Measurements from ENCODE around the gene DPP10.

The DPP10 gene

GRCh38 chr2:115484983-115485382, 1042.5 kb downstream of the DPP10 start:
- no peak for DNase-seq

DNA sequence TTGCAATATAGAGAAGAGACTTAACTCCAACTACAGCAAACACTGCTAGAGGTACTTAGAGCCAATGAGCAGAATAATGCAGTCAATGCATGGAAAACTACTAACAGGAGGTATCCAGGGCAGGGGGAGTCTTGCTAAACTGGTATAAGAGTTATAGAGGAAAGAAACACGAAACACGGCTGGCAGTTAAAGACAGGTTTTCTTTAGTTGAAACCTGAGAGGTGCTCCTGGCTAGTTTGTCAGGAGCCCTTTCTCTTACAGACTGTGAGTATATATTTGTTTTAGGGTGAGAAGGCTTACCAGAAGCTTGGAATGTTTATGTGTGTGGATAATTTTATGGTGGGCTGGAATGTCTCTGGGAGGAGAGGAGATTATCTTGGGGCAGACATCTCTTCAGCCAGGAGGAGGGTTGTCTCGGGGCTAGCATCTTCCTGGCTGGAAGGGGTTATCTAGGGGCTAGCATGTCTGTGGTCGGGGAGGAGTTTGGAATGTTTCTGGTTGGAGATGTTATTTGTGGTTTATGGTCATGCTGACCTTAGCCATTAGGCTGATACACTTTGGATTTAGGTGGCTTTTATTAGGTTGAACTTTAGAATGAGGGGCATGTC, 1048.8 kb downstream of the DPP10 start:
- DNase-seq = no peak

DNA sequence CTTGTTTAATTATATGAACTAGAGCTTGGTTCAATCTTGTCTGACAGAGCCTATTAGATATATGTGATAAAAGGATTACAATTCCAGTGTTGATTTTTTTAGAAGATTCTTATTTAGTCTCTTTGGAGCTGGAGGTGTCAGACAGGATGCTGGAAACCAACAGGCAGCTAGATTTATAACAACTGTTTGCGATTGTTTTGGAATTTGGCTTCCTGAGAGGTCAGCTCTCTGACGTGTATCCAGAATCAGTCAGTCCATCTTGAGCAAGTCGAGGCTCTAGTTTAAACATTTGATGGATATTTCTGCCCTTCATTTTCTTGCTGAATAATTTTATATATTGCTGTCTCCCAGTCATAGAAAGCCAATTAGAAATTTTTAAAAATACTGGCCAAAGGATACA, 1062.9 kb downstream of the DPP10 start:
- no peak for DNase-seq

DNA sequence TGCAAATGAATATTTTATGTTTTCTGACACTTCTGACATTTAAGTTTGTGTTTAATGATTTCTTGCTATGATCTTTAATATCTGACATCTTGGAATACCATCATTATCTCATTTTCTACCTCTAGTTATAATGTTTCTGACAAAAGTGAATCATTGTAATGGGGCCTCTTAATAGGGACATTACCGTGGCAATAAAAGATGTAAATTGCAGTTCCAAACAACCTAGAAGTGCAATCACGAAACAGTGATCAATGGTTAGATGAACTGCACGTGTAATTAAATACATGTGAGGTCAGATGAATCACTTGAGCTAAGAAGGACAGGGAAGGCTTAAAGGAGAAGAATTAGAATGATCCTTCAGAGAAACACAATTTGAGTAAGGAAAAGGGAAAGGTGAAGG, 1078.3 kb downstream of the DPP10 start:
- DNase-seq = no peak

DNA sequence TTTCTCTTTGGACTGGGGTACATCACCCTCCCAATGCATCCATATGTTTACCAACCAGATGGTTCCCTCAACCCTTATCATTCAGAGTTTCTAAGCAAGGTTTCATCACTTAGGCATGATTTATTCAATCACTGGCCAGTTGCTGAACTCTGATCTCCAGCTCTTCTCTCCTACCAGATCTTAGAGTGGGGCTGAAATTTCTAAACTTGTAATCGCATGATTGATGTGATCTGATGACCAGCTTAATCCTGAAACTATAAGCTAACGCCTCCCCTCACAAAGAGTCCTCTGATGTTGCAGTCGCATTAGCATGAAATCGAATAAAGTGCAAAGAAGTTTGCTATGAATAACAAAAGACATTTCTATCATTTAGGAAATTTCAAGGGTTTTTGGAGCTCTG, 1082.0 kb downstream of the DPP10 start:
- no peak for DNase-seq

GRCh38 chr2:115529627-115530026, 1087.2 kb downstream of the DPP10 start:
- DNase-seq = no peak

DNA sequence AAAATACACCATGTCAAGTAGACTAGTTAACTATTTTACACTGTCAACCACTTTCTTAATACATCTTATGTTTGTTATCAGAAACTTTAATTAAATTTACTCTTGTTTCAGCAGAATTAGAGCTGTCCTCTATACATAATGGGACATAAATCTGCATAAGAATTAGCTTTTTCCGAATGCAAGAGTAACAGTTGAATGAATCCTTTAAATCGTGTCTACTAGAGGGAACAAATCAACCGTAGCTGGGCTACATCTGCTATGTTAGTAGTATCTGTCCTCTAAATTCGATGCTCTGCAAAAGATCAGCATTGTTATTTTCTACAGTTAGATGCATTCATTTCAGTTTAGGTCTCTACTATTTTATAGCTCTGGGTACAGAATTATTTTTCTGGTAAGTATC, 1090.6 kb downstream of the DPP10 start:
- no peak for DNase-seq

GRCh38 chr2:115541814-115542213, 1099.4 kb downstream of the DPP10 start:
- no peak for DNase-seq

DNA sequence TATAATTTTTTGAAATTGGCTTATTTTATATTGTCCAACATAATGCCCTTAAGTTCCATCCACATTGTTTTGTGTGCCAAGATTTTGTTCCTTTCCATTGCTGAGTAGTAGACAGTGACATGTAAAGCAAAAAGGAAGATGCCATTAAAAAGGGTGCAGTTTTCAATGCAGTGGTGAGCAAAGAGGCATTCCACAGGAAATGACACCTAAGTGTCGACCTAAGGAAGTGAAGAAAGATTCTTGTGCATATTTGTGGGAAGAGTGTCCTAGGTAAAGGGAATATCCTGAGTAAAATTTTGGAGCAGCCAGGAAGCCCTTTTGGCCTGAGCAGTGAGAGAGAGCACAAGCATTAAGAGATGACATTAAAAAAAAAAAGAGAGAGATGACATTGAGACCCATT, 1099.9 kb downstream of the DPP10 start:
- DNase-seq = no peak

DNA sequence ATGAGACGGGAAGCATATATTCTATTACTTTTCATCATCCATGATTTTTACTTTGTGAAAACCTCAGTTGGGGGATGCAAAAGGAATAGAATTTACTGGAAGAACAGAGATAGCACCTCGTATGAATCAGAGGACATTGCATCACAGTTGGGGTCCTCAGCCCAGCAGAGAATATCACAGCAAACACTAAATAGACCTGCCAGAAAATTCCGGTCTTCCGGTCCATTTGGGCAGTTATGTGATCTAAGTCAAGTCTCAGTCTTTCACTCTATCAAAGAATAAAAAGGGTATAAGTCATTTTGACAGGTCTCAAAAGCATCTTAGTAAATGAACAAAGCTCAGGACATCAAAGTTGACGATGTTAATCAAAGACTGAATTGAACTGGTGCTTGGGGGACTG, 1100.6 kb downstream of the DPP10 start:
- no peak for DNase-seq

DNA sequence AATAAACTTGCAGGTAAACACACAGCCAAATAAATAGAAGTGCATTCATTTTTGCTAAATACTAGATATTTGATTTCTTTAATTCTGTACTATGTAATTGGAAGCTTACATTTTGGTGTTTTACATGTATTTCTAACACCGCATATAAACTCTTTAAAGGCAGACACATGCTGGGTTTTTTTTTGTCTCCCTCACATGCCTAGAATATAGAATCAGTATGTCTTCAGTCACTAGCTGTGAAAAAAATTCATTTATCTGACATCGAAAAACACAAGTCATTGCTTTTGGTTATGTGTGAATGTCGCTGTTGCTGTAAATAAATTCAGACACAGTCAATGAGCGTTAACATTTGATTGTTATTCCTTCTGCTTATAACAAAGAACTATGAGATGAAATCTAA, 1101.0 kb downstream of the DPP10 start:
- no peak for DNase-seq

- no peak for DNase-seq
These were observed 1107.2 kb downstream of the DPP10 start for GRCh38 chr2:115549611-115550130.

DNA sequence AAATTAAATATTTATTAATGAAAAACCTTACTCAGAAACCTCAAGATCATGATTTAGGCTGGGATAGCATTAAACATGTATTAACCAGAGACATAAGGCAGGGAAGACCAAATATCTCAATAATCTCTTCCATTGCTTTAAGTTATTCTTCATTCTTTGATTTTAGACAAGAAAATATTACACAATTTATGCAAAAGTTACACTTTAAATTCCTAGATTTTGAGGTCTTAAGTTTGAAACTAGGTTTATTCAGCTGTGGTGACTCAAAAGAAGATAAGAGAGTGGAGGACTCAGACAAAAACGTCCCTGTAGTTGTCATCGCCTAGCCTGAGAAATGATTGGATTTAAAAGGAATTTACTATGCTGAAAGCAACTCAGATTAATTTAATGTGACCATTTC, 1110.3 kb downstream of the DPP10 start:
- no peak for DNase-seq

GRCh38 chr2:115554153-115554552, 1111.7 kb downstream of the DPP10 start:
- no peak for DNase-seq

DNA sequence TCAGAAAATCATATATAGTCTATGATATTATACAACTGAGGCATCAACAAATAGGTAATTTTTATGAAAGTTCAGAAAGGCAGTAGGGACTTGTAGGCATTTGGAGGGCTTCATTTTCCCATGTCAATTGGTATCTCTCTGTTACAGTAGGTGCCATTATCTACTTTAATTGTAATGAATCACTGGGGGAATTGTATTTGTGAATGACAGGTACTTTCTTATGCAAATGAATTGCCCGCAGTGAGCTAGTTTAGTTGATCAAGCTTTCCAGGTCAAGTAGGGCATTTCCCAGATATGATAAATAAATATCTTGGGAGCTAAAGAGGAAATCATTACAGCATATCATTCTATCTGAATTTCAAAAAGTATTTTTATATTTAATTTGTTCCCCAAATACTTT, 1116.3 kb downstream of the DPP10 start:
- DNase-seq = no peak

- DNase-seq = no peak
These were observed 1118.2 kb downstream of the DPP10 start for GRCh38 chr2:115560666-115561065.

DNA sequence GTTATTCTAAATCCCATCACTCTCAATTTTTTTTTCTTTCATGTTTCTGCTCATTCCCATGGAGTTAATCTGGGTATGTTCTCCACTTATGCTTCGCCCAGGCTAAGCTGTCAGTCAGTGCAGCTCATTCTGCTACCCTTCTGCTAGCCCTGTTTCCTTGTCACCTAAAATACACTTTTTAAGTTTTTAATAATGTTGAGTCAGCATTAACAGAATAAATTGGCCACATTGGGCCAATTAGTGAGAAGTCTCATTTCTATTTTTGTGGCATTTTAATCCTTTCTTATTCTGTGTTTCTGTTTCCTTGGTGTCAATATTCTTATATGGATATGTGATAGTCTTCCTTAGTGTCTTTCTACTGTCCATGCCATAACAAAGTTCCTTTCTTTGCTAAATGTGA, 1126.2 kb downstream of the DPP10 start:
- DNase-seq = no peak

- DNase-seq = no peak
These were observed 1127.1 kb downstream of the DPP10 start for GRCh38 chr2:115569547-115569946.

GRCh38 chr2:115572746-115573145, 1130.3 kb downstream of the DPP10 start:
- no peak for DNase-seq

GRCh38 chr2:115573756-115574155, 1131.3 kb downstream of the DPP10 start:
- no peak for DNase-seq

- DNase-seq = no peak
These were observed 1132.2 kb downstream of the DPP10 start for GRCh38 chr2:115574667-115575066.

- DNase-seq = no peak
These were observed 1138.3 kb downstream of the DPP10 start for GRCh38 chr2:115580784-115581183.

- DNase-seq = no peak
These were observed 1142.1 kb downstream of the DPP10 start for GRCh38 chr2:115584507-115584906.

DNA sequence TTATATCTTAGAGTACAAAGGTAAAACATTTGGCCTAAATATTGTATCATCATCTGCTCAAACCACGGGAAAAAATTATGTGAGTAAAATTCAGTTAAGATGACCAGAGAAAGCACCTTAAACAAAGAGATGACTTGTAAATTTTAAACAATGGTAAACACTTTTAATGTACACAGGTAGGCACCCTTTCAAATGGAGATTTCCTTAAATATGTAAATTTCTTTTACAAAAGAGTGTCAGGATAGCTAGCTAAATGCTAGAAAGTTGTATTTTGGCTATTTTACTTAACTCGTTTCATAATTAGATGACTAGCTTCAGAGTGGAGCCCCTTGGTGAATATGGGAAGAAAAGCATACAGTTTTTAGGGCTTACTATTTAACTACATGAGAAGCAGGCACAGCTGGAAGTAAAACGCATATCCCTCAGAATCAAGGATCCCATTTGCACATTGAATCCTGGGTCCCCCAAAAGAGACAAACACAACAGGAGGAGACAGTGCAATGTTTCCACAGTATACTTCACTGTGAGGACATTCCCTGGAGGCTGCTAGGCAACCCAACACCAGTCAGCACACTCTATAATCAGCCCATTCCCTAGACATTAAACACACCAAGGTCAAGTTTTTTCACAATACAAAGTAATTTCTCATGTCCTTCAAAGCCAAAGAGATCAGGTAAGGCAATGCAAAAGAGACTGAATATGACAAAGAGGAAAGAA, 1154.4 kb downstream of the DPP10 start:
- DNase-seq = no peak

DNA sequence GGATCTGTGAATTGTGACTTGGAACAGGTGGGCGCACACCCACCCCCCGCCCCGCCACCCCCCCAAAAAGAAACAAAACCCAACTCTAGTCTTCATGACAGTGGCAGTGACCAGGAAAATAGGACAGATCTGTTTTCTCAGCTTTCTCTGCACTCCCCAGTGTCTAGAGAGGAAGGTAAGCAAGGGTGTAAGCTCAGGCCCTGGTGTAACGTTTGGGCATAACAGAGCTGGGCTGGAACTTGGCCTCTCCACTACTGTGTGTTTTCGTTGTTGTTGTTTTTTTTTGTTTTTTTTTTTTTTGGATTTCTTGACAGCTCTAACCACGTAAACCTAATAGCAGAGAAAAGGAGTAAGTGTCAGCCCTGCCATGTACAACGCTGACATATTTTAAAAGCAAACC, 1160.8 kb downstream of the DPP10 start:
- no peak for DNase-seq

Data from right hindlimb (tissue), 1 donor.